HUES64 (cell line): ENCODE measurements around the gene DPP7.

ENCODE experiments used
- H3K27ac ChIP-seq: 2 replicates; pipeline ENCODE4 v1.7.0; 2013; ENCODE audit warnings: low read depth, low read length, inconsistent platforms
- H3K27me3 ChIP-seq: 2 replicates; pipeline ENCODE4 v1.6.1; 2013; ENCODE audit warnings: mild to moderate bottlenecking, low read length; ENCODE audit not compliant: insufficient read depth
- H3K36me3 ChIP-seq: 2 replicates; pipeline ENCODE4 v1.6.1; 2013; ENCODE audit warnings: mild to moderate bottlenecking, low read length; ENCODE audit not compliant: insufficient read depth
- H3K4me1 ChIP-seq: 2 replicates; pipeline ENCODE4 v1.6.1; 2013; ENCODE audit warnings: mild to moderate bottlenecking, low read length, moderate library complexity; ENCODE audit not compliant: insufficient read depth
- H3K4me3 ChIP-seq: 2 replicates; pipeline ENCODE4 v1.5.1; 2013; ENCODE audit warnings: mild to moderate bottlenecking, low read length, moderate library complexity
- H3K9ac ChIP-seq: 2 replicates; pipeline ENCODE4 v1.6.1; 2013; ENCODE audit warnings: mild to moderate bottlenecking, low read depth, low read length
- H3K9me3 ChIP-seq: 2 replicates; pipeline ENCODE4 v1.6.1; 2013; ENCODE audit warnings: low read depth, low read length; ENCODE audit not compliant: insufficient read depth
- WGBS: fragments of 150-250, 120-280 bp; methylation state at CpG from one replicate; pipeline ENCODE4 v1.1.7; 2013; ENCODE audit warnings: missing lambda C conversion rate; 5-methylcytosine and 5-hydroxymethylcytosine counted together

Gene DPP7

GRCh38 chr9:137070201-137070905 is 44.2 kb downstream of the DPP7 start, which contains the start of gene SAPCD2:
SAPCD2 (minus strand) TSS chr9:137070557; CDS start chr9:137070460, 97 bp downstream.
- under 1% methylated on average over 74 of the region's 74 CpGs for WGBS

GRCh38 chr9:137069508-137070091 is 44.9 kb downstream of the DPP7 start:
- peak overlapping the region; percentile 83; the same call in 1 of the 2 replicates for H3K9ac ChIP-seq

More at GRCh38 chr9:137070201-137070905, 44.2 kb downstream of the DPP7 start, which contains the start of gene SAPCD2:
- Histone ChIP-seq H3K4me1 (peaks cover 12% of the 10 kb centered on the region; the same call in 1 of the 2 replicates), H3K9ac (peak within 1 kb of the TSS; percentile 83), H3K36me3 (peaks cover 6% of the 10 kb centered on the region), H3K9me3 (no peaks in the 10 kb centered on the region), H3K4me3 (peak within 1 kb of the TSS; percentile 75), H3K27me3 (peaks cover 16% of the 10 kb centered on the region; the same call in 1 of the 2 replicates), H3K27ac (peak within 1 kb of the TSS; percentile 55; the same call in 1 of the 2 replicates)

DNA sequence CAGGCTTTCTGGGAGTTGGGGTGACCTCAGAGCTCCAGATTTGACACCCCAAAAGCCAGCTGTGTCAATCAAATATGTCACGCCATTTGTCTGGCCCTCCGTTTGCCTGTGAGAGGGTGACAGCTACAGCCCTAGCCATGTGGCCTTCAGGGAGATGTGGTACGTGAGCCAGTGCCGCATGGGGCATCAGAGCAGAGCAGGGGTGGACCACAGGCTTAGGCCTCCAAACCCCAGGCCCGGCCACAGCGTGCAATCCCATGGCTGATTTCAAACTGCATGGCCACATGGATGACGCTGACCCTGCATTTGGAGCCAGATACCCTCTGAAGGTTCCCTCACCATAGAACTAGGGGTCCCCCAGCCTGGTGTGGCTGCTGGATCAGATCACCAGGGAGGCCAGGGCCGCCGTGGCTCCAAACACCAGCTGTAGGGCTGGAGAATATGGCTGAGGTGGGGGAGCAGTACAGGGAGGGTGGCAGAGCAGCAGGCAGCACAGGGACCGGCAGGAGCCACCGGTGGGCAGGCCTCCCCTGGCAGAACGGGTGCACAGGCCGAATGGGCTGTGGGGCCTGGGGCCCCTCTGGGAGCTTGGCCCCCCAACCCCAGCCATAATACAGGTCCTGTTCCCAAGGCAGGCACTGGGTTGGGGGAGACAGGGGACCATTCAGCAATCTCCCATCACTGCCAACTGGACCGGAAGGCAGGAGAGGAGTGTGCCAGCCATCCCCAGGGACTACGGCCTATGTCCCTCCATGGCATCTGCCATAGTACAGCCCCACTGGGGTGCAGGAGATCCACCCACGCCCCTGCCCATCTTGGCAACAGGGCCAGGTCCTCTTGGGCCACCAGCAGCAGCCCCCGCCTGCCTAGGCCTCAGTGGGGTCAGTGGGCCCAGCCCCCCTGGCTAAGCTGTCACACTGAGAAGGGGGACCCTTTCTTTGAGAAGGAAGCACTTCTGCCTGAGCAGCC is 45.7 kb downstream of the DPP7 start:
- 89% methylated on average over 17 of the region's 17 CpGs for WGBS
- peak overlapping the region; percentile 75 for H3K4me3 ChIP-seq
- peaks cover 8% of the 10 kb centered on the region; the same call in 1 of the 2 replicates for H3K4me1 ChIP-seq
- peaks cover 11% of the 10 kb centered on the region for H3K36me3 ChIP-seq
- no peak overlapping the region for H3K9ac ChIP-seq
- peaks cover 16% of the 10 kb centered on the region; the same call in 1 of the 2 replicates for H3K27me3 ChIP-seq
- H3K27ac ChIP-seq, result no peak overlapping the region
- no peaks in the 10 kb centered on the region for H3K9me3 ChIP-seq

More at GRCh38 chr9:137069508-137070091, 44.9 kb downstream of the DPP7 start:
- Histone ChIP-seq H3K4me1 (peaks cover 8% of the 10 kb centered on the region; the same call in 1 of the 2 replicates), H3K36me3 (peaks cover 11% of the 10 kb centered on the region), H3K27ac (no peak overlapping the region), H3K9me3 (no peaks in the 10 kb centered on the region), H3K4me3 (peak overlapping the region; percentile 75), H3K27me3 (peaks cover 16% of the 10 kb centered on the region; the same call in 1 of the 2 replicates)
- 3% methylated on average over 52 of the region's 52 CpGs for WGBS

DNA sequence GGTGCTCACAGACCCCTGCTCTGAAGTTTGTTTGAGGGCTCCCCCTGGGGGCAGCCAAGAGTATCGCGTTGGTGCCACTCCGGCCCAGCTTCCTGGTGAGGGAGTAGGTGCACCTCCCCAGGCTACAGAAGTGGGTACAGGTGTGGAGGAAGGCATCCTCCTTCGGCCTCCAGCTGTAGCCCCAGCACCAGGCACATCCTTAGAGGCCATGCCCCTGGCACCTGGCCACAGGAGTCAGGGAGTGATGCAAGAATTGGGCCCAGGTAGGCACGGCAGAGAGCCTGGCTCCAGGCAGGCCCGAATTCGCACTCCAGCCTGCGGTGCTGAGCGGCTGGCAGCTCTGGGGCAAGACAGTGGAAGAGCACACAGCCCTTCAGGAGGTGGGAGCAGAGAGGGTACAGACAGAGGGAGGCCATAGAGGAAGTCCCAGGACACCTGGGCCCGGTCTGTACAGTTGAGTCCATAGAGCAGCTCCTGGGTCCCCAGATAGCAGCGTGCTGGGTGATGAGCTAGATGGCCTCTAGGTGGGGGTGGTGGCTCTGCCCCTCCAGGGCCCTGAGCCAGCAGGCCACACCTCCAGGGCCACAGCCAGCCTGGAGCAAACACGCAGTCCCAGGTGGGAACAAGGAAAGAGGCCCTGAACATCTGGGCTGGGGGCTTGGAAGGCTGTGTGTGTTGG is 46.5 kb downstream of the DPP7 start:
- no peak overlapping the region for H3K27ac ChIP-seq
- no peak overlapping the region for H3K9ac ChIP-seq
- peaks cover 8% of the 10 kb centered on the region; the same call in 1 of the 2 replicates for H3K4me1 ChIP-seq
- peaks cover 11% of the 10 kb centered on the region for H3K36me3 ChIP-seq
- H3K9me3 ChIP-seq, result no peaks in the 10 kb centered on the region
- peak overlapping the region; percentile 75; the same call in 1 of the 2 replicates for H3K4me3 ChIP-seq
- peaks cover 16% of the 10 kb centered on the region; the same call in 1 of the 2 replicates for H3K27me3 ChIP-seq
- WGBS, result 67% methylated on average over 12 of the region's 12 CpGs

- H3K36me3 ChIP-seq, result peaks cover 11% of the 10 kb centered on the region
- H3K9me3 ChIP-seq, result no peaks in the 10 kb centered on the region
- 94% methylated on average over 26 of the region's 26 CpGs for WGBS
- no peak overlapping the region for H3K9ac ChIP-seq
- H3K4me3 ChIP-seq, result no peak overlapping the region
- no peak overlapping the region for H3K27ac ChIP-seq
- H3K4me1 ChIP-seq, result peaks cover 6% of the 10 kb centered on the region; the same call in 1 of the 2 replicates
- peaks cover 14% of the 10 kb centered on the region; the same call in 1 of the 2 replicates for H3K27me3 ChIP-seq
Observed at GRCh38 chr9:137066096-137066861, 48.3 kb downstream of the DPP7 start.

- Histone ChIP-seq H3K9ac (no peak overlapping the region), H3K4me3 (no peak overlapping the region), H3K27ac (no peak overlapping the region), H3K4me1 (peaks cover 3% of the 10 kb centered on the region; the same call in 1 of the 2 replicates), H3K9me3 (no peaks in the 10 kb centered on the region), H3K27me3 (peaks cover 11% of the 10 kb centered on the region; the same call in 1 of the 2 replicates), H3K36me3 (peaks cover 11% of the 10 kb centered on the region)
- WGBS, result 93% methylated on average over 23 of the region's 23 CpGs
Observed at GRCh38 chr9:137065336-137065967, 49.1 kb downstream of the DPP7 start.

GRCh38 chr9:137064880-137065164 is 49.7 kb downstream of the DPP7 start:
- peaks cover 3% of the 10 kb centered on the region; the same call in 1 of the 2 replicates for H3K4me1 ChIP-seq
- no peak overlapping the region for H3K27ac ChIP-seq
- WGBS, result 96% methylated on average over 12 of the region's 12 CpGs
- H3K9me3 ChIP-seq, result no peaks in the 10 kb centered on the region
- no peak overlapping the region for H3K9ac ChIP-seq
- no peak overlapping the region for H3K4me3 ChIP-seq
- H3K36me3 ChIP-seq, result peaks cover 11% of the 10 kb centered on the region
- peaks cover 9% of the 10 kb centered on the region; the same call in 1 of the 2 replicates for H3K27me3 ChIP-seq

GRCh38 chr9:137064027-137064879 is 50.3 kb downstream of the DPP7 start:
- H3K27ac ChIP-seq, result no peak overlapping the region

More at GRCh38 chr9:137064027-137064879, 50.3 kb downstream of the DPP7 start:
- 65% methylated on average over 55 of the region's 55 CpGs for WGBS
- H3K4me3 ChIP-seq, result no peak overlapping the region
- no peaks in the 10 kb centered on the region for H3K9me3 ChIP-seq
- H3K4me1 ChIP-seq, result peaks cover 3% of the 10 kb centered on the region; the same call in 1 of the 2 replicates
- H3K36me3 ChIP-seq, result peaks cover 11% of the 10 kb centered on the region
- H3K9ac ChIP-seq, result no peak overlapping the region
- peaks cover 4% of the 10 kb centered on the region; the same call in 1 of the 2 replicates for H3K27me3 ChIP-seq
